Measurements from ENCODE around the gene ARHGAP31. TPM values are rescaled to one million over a fixed set of nuclear protein-coding genes. Genes with fewer than 3 reads are reported as not detected.

The ARHGAP31 gene
- total and polyA plus RNA-seq, 2 of the 8 experiments (the other 6 are each of a cell fraction or from before 2014, with no cell fraction given), result 1.1 to 7.6 TPM

GRCh38 chr3:119403201-119403600 is 109.0 kb downstream of the ARHGAP31 start:
- no peak overlapping the region for H4K8ac ChIP-seq (ENCODE audit: extremely low read depth, insufficient read depth, low read length)
- no peak for FAIRE-seq
- H3K18ac ChIP-seq (ENCODE audit: extremely low read depth, low read length), result no peak overlapping the region
- no peaks in the 10 kb centered on the region for H3K36me3 ChIP-seq (ENCODE audit: control insufficient read depth in 2 of 4, insufficient read depth in 4 of 4, low read length in 3 of 4)
- H2AFZ ChIP-seq (ENCODE audit: low read length), result no peak overlapping the region
- H3K4ac ChIP-seq (replicated peaks; ENCODE audit: insufficient read length, low read depth, low read length), result no peak overlapping the region
- H3K4me2 ChIP-seq (ENCODE audit: insufficient read depth in 1 of 2, low read depth in 2 of 2, low read length in 2 of 2), result no peak overlapping the region
- H3K23ac ChIP-seq (ENCODE audit: insufficient read length), result no peak overlapping the region
- H4K91ac ChIP-seq (replicated peaks; ENCODE audit: insufficient read length, low read length), result no peak overlapping the region
- H2BK12ac ChIP-seq (ENCODE audit: low read depth, low read length), result no peak overlapping the region
- H3K4me1 ChIP-seq (replicated peaks in 1 of 4; ENCODE audit: control insufficient read depth in 3 of 4, insufficient read depth in 4 of 4, low read length in 3 of 4), result peaks cover 0 to 8% (median 5%) of the 10 kb centered on the region in 4 experiments; a peak in 6 of 7 replicates
- no peak overlapping the region for H2BK5ac ChIP-seq (ENCODE audit: low read depth, low read length)
- H2AK5ac ChIP-seq (ENCODE audit: low read depth, low read length), result no peak overlapping the region
- H3K14ac ChIP-seq (ENCODE audit: insufficient read length), result no peak overlapping the region
- no peaks in the 10 kb centered on the region for H3K9me3 ChIP-seq (ENCODE audit: insufficient read depth in 2 of 2, low read depth in 1 of 2, low read length in 1 of 2)
- no peak overlapping the region for H3K4me3 ChIP-seq (ENCODE audit: extremely low read depth in 1 of 4, insufficient read depth in 2 of 4, low read depth in 3 of 4, low read length in 4 of 4)
- no peak overlapping the region for H2BK20ac ChIP-seq (ENCODE audit: low read length)
- H3K79me2 ChIP-seq (ENCODE audit: control insufficient read depth in 1 of 2, insufficient read depth in 2 of 2, low read length in 2 of 2), result no peaks in the 10 kb centered on the region
- no peak overlapping the region for H2BK15ac ChIP-seq (ENCODE audit: low read length)
- H3K79me1 ChIP-seq (ENCODE audit: low read depth, low read length), result no peaks in the 10 kb centered on the region; the same call in 1 of the 2 replicates
- H3K9ac ChIP-seq (replicated peaks in 1 of 4; ENCODE audit: extremely low read depth in 1 of 4, low read depth in 3 of 4, low read length in 3 of 4), result no peak overlapping the region
- H2BK120ac ChIP-seq (replicated peaks; ENCODE audit: low read depth, low read length), result no peak overlapping the region
- no peak overlapping the region for H3K27ac ChIP-seq (ENCODE audit: low read depth, low read length)
- 93% methylated on average over 1 of the region's 1 CpG; no CpG with 5 or more reads in 1 of the 2 experiments for WGBS, 2 experiments (ENCODE audit: extremely low coverage in 1 of 2, insufficient coverage in 1 of 2, insufficient read length in 1 of 2, insufficient replicate concordance in 2 of 2, low coverage in 1 of 2, low lambda C conversion rate in 2 of 2, missing lambda C conversion rate in 1 of 2)
- ChIA-PET CTCF (ENCODE audit: partially characterized antibody) (interaction anchor here (0.5 to 1.8 kb wide), 2 partner anchors 17 to 271 kb away, joined by 4 to 6 read pairs; no protein-coding TSS in a partner anchor), POLR2A (ENCODE audit: partially characterized antibody) (no interaction called here)
- H3K56ac ChIP-seq (replicated peaks; ENCODE audit: insufficient read length, low read depth, low read length), result no peak overlapping the region
- H4K20me1 ChIP-seq (replicated peaks in 1 of 2; ENCODE audit: control insufficient read depth in 1 of 2, insufficient read depth in 2 of 2, low read length in 2 of 2), result no peaks in the 10 kb centered on the region
- no peak for DNase-seq (ENCODE audit: low read depth in 1 of 2, low spot score in 2 of 2)
- H3K27me3 ChIP-seq (replicated peaks in 1 of 4; ENCODE audit: control insufficient read depth in 3 of 4, extremely low read depth in 1 of 4, insufficient read depth in 3 of 4, low read length in 3 of 4), result no peaks in the 10 kb centered on the region
- H4K5ac ChIP-seq (ENCODE audit: insufficient read length, low read depth, low read length), result no peak overlapping the region
- no peaks in the 10 kb centered on the region for H3K23me2 ChIP-seq (ENCODE audit: low read depth, low read length)
- TF ChIP-seq KDM5A (IDR thresholded peaks at IDR 0.05; ENCODE audit: low read length) (no peak), GABPA (IDR thresholded peaks at IDR 0.05; ENCODE audit: borderline replicate concordance, insufficient read depth, low read length) (no peak), CREB1 (IDR thresholded peaks at IDR 0.05) (no peak), ASH2L (IDR thresholded peaks at IDR 0.05; ENCODE audit: low read length) (no peak), CHD1 (IDR thresholded peaks at IDR 0.05; ENCODE audit: low read depth, low read length) (no peak), RXRA (IDR thresholded peaks at IDR 0.05; ENCODE audit: insufficient read depth, low read depth, low read length) (no peak), SIN3A (conservative IDR thresholded peaks at IDR 0.05 in 1 of 2, IDR thresholded peaks at IDR 0.05 in 1 of 2; ENCODE audit: low read depth in 1 of 2, low read length in 2 of 2) (no peak), TBP (IDR thresholded peaks at IDR 0.05; ENCODE audit: low read depth, low read length) (no peak), TEAD4 (IDR thresholded peaks at IDR 0.05; ENCODE audit: low read depth, low read length) (no peak), CEBPB (IDR thresholded peaks at IDR 0.05; ENCODE audit: low read depth, low read length) (no peak), CTBP2 (IDR thresholded peaks at IDR 0.05; ENCODE audit: borderline replicate concordance, insufficient read depth, insufficient read length, low read length) (no peak), POLR2AphosphoS5 (IDR thresholded peaks at IDR 0.05; ENCODE audit: low read depth, low read length) (no peak)
- TF ChIP-seq, protein P1, sequence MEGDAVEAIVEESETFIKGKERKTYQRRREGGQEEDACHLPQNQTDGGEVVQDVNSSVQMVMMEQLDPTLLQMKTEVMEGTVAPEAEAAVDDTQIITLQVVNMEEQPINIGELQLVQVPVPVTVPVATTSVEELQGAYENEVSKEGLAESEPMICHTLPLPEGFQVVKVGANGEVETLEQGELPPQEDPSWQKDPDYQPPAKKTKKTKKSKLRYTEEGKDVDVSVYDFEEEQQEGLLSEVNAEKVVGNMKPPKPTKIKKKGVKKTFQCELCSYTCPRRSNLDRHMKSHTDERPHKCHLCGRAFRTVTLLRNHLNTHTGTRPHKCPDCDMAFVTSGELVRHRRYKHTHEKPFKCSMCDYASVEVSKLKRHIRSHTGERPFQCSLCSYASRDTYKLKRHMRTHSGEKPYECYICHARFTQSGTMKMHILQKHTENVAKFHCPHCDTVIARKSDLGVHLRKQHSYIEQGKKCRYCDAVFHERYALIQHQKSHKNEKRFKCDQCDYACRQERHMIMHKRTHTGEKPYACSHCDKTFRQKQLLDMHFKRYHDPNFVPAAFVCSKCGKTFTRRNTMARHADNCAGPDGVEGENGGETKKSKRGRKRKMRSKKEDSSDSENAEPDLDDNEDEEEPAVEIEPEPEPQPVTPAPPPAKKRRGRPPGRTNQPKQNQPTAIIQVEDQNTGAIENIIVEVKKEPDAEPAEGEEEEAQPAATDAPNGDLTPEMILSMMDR (IDR thresholded peaks at IDR 0.05; ENCODE audit: control extremely low read depth in 1 of 3, insufficient read depth in 1 of 3, low read depth in 1 of 3, low read length in 3 of 3), result no peak

All from H1 (cell line).